HG03060 (cell line): ENCODE results near the gene CHURC1.

Source experiments
- ATAC-seq: cut with Tn5 transposase; IDR thresholded peaks from one replicate; pipeline ENCODE4 v1.9.1; 2021; ENCODE audit warnings: low read depth, moderate number of reproducible peaks; ENCODE audit not compliant: unreplicated experiment

Gene CHURC1

DNA sequence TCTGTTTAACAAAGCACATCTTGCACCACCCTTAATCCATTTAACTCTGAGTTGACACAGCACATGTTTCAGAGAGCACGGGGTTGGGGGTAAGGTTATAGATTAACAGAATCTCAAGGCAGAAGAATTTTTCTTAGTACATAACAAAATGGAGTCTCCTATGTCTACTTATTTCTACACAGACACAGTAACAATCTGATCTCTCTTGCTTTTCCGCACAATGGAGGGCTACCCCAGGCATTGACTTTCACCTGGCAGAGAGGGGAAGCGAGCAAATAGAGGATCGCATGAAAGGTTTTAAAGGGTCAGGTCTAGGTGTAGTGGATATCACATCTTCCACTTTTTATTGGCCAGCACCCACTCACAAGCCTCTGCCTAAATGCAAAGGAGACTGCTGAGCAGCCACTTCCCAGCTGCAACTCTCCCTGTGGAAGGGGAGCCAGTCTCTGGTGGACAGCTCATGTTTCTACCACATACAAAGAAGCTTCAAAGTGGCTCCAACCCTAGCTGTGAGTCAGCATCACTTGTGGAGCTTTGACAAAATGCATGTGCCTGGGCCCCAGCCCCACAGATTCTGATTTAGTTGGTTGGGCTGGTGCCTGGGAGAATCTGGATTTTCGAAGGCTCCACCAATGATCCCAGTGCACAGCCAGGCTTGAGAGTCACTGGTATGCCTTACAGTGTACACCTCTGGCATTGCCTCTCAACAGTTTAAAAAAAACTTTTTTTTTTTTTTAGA lies 65.2 kb downstream of the CHURC1 start:
- ATAC-seq, result no peak

DNA sequence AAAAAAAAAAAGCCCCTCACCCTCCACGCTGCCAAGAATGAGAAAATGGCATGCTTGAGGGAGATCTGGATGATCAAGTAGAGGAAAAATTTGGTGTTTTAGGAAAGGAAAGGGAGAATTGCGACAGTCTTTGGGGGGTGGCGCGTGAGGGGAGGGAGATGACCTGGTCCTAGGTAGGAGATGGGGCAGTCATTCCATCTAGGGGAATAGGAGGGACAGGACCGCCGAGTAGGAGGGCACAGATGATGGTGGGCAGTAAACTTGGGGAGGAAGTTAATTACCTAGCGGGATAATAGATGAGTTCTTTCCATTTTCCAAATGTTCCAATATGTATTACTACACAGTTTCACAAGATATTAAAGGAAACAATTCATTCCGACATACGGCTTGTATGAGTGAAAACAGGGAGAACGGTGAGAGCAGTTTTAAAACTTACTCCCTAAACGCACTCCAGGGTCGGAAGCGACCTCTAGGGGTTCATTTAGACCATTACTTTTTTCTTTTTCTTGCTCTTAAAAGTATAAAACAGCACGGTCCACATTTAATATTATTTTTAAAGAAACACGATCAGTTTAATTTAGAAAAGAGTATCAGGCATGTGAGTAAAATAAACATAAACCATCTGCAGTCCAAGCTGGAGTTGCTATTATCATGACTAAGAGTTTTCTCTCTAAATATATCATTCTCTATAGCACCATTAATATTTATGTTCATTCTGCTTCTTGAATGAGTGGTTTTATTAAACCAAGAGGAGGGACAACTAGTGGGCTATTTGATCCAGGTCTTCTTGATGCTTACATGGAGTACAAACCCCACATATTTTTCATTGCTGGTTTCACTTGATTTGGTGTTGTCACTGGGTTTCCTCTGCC lies 69.4 kb downstream of the CHURC1 start:
- ATAC-seq, result no peak
